ENCODE results near the gene VWC2. TPM values are rescaled to one million over a fixed set of nuclear protein-coding genes. Genes with fewer than 3 reads are reported as not detected.

The VWC2 gene
- total RNA-seq, 4 donors from 2014 or later: under 0.01 to 0.19 (median 0.09) TPM

DNA sequence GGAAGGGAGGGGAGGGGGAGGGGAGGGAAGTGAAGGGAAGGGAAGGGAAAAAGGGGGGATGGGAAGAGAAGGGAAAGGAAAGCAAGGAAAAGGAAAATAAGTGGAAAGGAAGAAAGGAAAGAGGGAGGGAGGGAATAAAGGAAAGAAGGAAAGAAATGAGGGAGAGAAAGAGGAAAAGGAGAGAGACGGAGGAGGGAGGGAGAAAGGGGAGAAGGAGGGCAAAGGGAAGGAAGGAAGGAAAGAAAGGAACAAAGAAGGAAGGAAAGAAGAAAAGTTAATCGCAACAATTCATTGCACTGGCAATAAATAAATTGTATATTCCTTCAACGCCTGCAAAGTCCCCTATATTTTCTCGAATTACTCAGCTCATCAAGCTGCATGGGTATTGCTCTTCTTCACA, 2.6 kb upstream of the VWC2 start:
- 82 to 94% methylated on average over 4 of the region's 4 CpGs for WGBS, 2 donors
- Histone ChIP-seq H3K9me3 (no peaks in the 10 kb centered on the region), H3K36me3 (no peaks in the 10 kb centered on the region), H3K4me3 (no peak overlapping the region), H3K27ac (no peak overlapping the region), H3K4me1 (peaks cover 13 to 33% (median 15%) of the 10 kb centered on the region in 3 donors), H3K27me3 (peaks cover 0 to 50% (median 0%) of the 10 kb centered on the region in 4 donors)
- intact Hi-C loops (cut with DNase I): no loop called here
- TF ChIP-seq CTCF (IDR thresholded peaks at IDR 0.05) (no peak), POLR2A (IDR thresholded peaks at IDR 0.05) (no peak)
- no peak for DNase-seq

- intact Hi-C loops (cut with DNase I): no loop called here
- TF ChIP-seq CTCF (IDR thresholded peaks at IDR 0.05): no peak
- TF ChIP-seq POLR2A (IDR thresholded peaks at IDR 0.05): no peak
- Histone ChIP-seq H3K4me1 (peaks cover 13 to 38% (median 16%) of the 10 kb centered on the region in 3 donors), H3K4me3 (no peak overlapping the region), H3K27ac (no peak overlapping the region), H3K27me3 (peaks cover 0 to 58% (median 0%) of the 10 kb centered on the region in 4 donors), H3K36me3 (no peaks in the 10 kb centered on the region), H3K9me3 (no peaks in the 10 kb centered on the region)
- WGBS, 2 donors: 72 to 84% methylated on average over 11 of the region's 11 CpGs
- no peak for DNase-seq
These were observed 1.8 kb upstream of the VWC2 start for GRCh38 chr7:49771427-49772176.

DNA sequence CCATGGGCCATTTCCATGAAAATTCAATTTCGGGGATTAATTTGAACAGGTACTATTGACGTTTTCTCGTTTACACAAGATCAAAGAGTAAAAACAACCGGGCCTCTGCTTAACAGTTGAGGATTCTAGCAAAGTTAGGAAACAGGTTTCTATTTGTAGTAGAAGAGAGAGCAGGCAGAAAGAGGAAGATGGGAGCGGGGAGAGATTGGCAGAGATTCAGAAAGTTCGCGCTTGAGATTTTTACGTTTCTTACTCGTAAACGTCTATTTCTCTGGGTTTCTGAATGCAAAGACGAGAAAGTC, 571 bp upstream of the VWC2 start:
- Histone ChIP-seq H3K27ac (no peak overlapping the region), H3K9me3 (no peaks in the 10 kb centered on the region), H3K27me3 (peaks cover 0 to 69% (median 0%) of the 10 kb centered on the region in 4 donors), H3K4me1 (peaks cover 13 to 38% (median 16%) of the 10 kb centered on the region in 3 donors), H3K36me3 (no peaks in the 10 kb centered on the region), H3K4me3 (peak overlapping the region; percentile 42 to 65 (median 54))
- TF ChIP-seq POLR2A (IDR thresholded peaks at IDR 0.05) (no peak), CTCF (IDR thresholded peaks at IDR 0.05) (no peak)
- intact Hi-C loops (cut with DNase I): no loop called here
- WGBS, 2 donors: 11 to 25% methylated on average over 11 of the region's 11 CpGs
- DNase-seq: no peak

GRCh38 chr7:49773936-49774458, 559 bp downstream of the VWC2 start:
- peak overlapping the region; percentile 42 to 65 (median 54) for H3K4me3 ChIP-seq
- no peak for DNase-seq
- H3K27me3 ChIP-seq: peaks cover 0 to 70% (median 0%) of the 10 kb centered on the region in 4 donors

More at GRCh38 chr7:49773936-49774458, 559 bp downstream of the VWC2 start:
- 0% methylated on average over 8 of the region's 56 CpGs; no CpG with 5 or more reads in 1 of the 2 donors for WGBS, 2 donors
- H3K36me3 ChIP-seq: no peaks in the 10 kb centered on the region
- intact Hi-C loops (cut with DNase I): no loop called here
- no peaks in the 10 kb centered on the region for H3K9me3 ChIP-seq
- H3K4me1 ChIP-seq: peaks cover 13 to 38% (median 16%) of the 10 kb centered on the region in 3 donors
- H3K27ac ChIP-seq: peak overlapping the region in 1 of 4 donors; percentile 45
- TF ChIP-seq POLR2A (IDR thresholded peaks at IDR 0.05) (no peak), CTCF (IDR thresholded peaks at IDR 0.05) (no peak)

Measured in esophagus squamous epithelium (tissue), 5 donors.